ENCODE results near the gene PINK1. TPM values are rescaled to one million over a fixed set of nuclear protein-coding genes. Genes with fewer than 3 reads are reported as not detected.

Gene PINK1
- total RNA-seq, 3 donors from 2014 or later (not counting 1 experiment from before 2014, with no cell fraction given), result 10.8 to 16.2 (median 15.0) TPM

GRCh38 chr1:20609541-20609940 is 23.7 kb upstream of the PINK1 start:
- Mint-ChIP-seq H3K36me3 (no peaks in the 10 kb centered on the region), H3K27ac (no peak overlapping the region), H3K27me3 (ENCODE audit: low read depth in 2 of 2) (peaks cover 0 to 2% of the 10 kb centered on the region in 2 donors), H3K4me3 (no peak overlapping the region), H3K9me3 (no peaks in the 10 kb centered on the region), H3K4me1 (no peaks in the 10 kb centered on the region)
- H3K27ac ChIP-seq (ENCODE audit: low read length), result no peak overlapping the region
- no peak overlapping the region for H3K4me3 ChIP-seq (ENCODE audit: low read length)
- WGBS (ENCODE audit: insufficient coverage), result 83% methylated on average over 5 of the region's 6 CpGs
- DNase-seq (no peak), ATAC-seq (no peak)
- no peaks in the 10 kb centered on the region for H3K27me3 ChIP-seq (ENCODE audit: control insufficient read depth, insufficient read depth, low read length)
- no peak for TF ChIP-seq CTCF (IDR thresholded peaks at IDR 0.05)
- H3K9me3 ChIP-seq (ENCODE audit: control insufficient read depth, insufficient read depth, low read length), result no peaks in the 10 kb centered on the region
- no peaks in the 10 kb centered on the region for H3K4me1 ChIP-seq (ENCODE audit: control insufficient read depth, insufficient read depth, low read length)
- H3K36me3 ChIP-seq (ENCODE audit: control insufficient read depth, insufficient read depth, low read length), result no peaks in the 10 kb centered on the region
- intact Hi-C loops (cut with micrococcal nuclease), result no loop called here

- H3K9me3 ChIP-seq (ENCODE audit: control insufficient read depth, insufficient read depth, low read length), result no peaks in the 10 kb centered on the region
- Mint-ChIP-seq H3K27me3 (ENCODE audit: low read depth in 2 of 2) (peaks cover 0 to 2% of the 10 kb centered on the region in 2 donors), H3K36me3 (no peaks in the 10 kb centered on the region), H3K9me3 (no peaks in the 10 kb centered on the region), H3K4me3 (no peak overlapping the region), H3K4me1 (no peaks in the 10 kb centered on the region), H3K27ac (no peak overlapping the region)
- H3K4me1 ChIP-seq (ENCODE audit: control insufficient read depth, insufficient read depth, low read length), result no peaks in the 10 kb centered on the region
- 94% methylated on average over 2 of the region's 2 CpGs for WGBS (ENCODE audit: insufficient coverage)
- H3K27ac ChIP-seq (ENCODE audit: low read length), result no peak overlapping the region
- intact Hi-C loops (cut with micrococcal nuclease), result no loop called here
- no peak for TF ChIP-seq CTCF (IDR thresholded peaks at IDR 0.05)
- no peaks in the 10 kb centered on the region for H3K36me3 ChIP-seq (ENCODE audit: control insufficient read depth, insufficient read depth, low read length)
- no peaks in the 10 kb centered on the region for H3K27me3 ChIP-seq (ENCODE audit: control insufficient read depth, insufficient read depth, low read length)
- DNase-seq (no peak), ATAC-seq (no peak)
- no peak overlapping the region for H3K4me3 ChIP-seq (ENCODE audit: low read length)
Measured at GRCh38 chr1:20610970-20611369, 22.3 kb upstream of the PINK1 start.

GRCh38 chr1:20611652-20612051 is 21.6 kb upstream of the PINK1 start:
- Histone ChIP-seq H3K4me3 (ENCODE audit: low read length) (no peak overlapping the region), H3K27ac (ENCODE audit: low read length) (no peak overlapping the region), H3K36me3 (ENCODE audit: control insufficient read depth, insufficient read depth, low read length) (no peaks in the 10 kb centered on the region), H3K4me1 (ENCODE audit: control insufficient read depth, insufficient read depth, low read length) (no peaks in the 10 kb centered on the region), H3K9me3 (ENCODE audit: control insufficient read depth, insufficient read depth, low read length) (no peaks in the 10 kb centered on the region), H3K27me3 (ENCODE audit: control insufficient read depth, insufficient read depth, low read length) (no peaks in the 10 kb centered on the region)
- no peak for DNase-seq
- Mint-ChIP-seq H3K27ac (no peak overlapping the region), H3K9me3 (no peaks in the 10 kb centered on the region), H3K4me3 (no peak overlapping the region), H3K4me1 (no peaks in the 10 kb centered on the region), H3K27me3 (ENCODE audit: low read depth in 2 of 2) (peaks cover 0 to 2% of the 10 kb centered on the region in 2 donors), H3K36me3 (no peaks in the 10 kb centered on the region)
- intact Hi-C loops (cut with micrococcal nuclease), result no loop called here
- TF ChIP-seq CTCF (IDR thresholded peaks at IDR 0.05), result no peak
- WGBS (ENCODE audit: insufficient coverage), result 84% methylated on average over 5 of the region's 5 CpGs
- ATAC-seq, result no peak

- no peaks in the 10 kb centered on the region for H3K4me1 ChIP-seq (ENCODE audit: control insufficient read depth, insufficient read depth, low read length)
- no peak overlapping the region for H3K27ac Mint-ChIP-seq
- 85% methylated on average over 11 of the region's 11 CpGs for WGBS (ENCODE audit: insufficient coverage)
- H3K4me1 Mint-ChIP-seq, result no peaks in the 10 kb centered on the region
- no peaks in the 10 kb centered on the region for H3K36me3 Mint-ChIP-seq
- H3K27me3 Mint-ChIP-seq (ENCODE audit: low read depth in 2 of 2), result peaks cover 0 to 2% of the 10 kb centered on the region in 2 donors
- no peaks in the 10 kb centered on the region for H3K9me3 ChIP-seq (ENCODE audit: control insufficient read depth, insufficient read depth, low read length)
- H3K27ac ChIP-seq (ENCODE audit: low read length), result no peak overlapping the region
- no peaks in the 10 kb centered on the region for H3K36me3 ChIP-seq (ENCODE audit: control insufficient read depth, insufficient read depth, low read length)
- H3K4me3 Mint-ChIP-seq, result no peak overlapping the region
- no peak for ATAC-seq
- H3K9me3 Mint-ChIP-seq, result no peaks in the 10 kb centered on the region
- intact Hi-C loops (cut with micrococcal nuclease), result no loop called here
- TF ChIP-seq CTCF (IDR thresholded peaks at IDR 0.05), result no peak
- DNase-seq, result no peak
- no peaks in the 10 kb centered on the region for H3K27me3 ChIP-seq (ENCODE audit: control insufficient read depth, insufficient read depth, low read length)
- H3K4me3 ChIP-seq (ENCODE audit: low read length), result no peak overlapping the region
Measured at GRCh38 chr1:20612221-20612746, 21.0 kb upstream of the PINK1 start.
